HUES48 (cell line): ENCODE data around the gene PRM1.
"Not testable (repeated sequence)": the region's sequence is repeated elsewhere in the genome, so short reads cannot be mapped to it uniquely, and the experiment has no call there.

Experiments
- H3K27ac ChIP-seq: one replicate; pipeline ENCODE4 v1.7.0; 2013; ENCODE audit warnings: low read depth, low read length, inconsistent platforms
- H3K27me3 ChIP-seq: 2 replicates; pipeline ENCODE4 v1.6.1; 2013; ENCODE audit warnings: mild to moderate bottlenecking, low read length; ENCODE audit not compliant: control insufficient read depth, insufficient read depth
- H3K36me3 ChIP-seq: 2 replicates; pipeline ENCODE4 v1.6.1; 2013; ENCODE audit warnings: low read length; ENCODE audit not compliant: control insufficient read depth, insufficient read depth
- H3K4me1 ChIP-seq: 2 replicates; pipeline ENCODE4 v1.6.1; 2013; ENCODE audit warnings: mild to moderate bottlenecking, low read length; ENCODE audit not compliant: control insufficient read depth, insufficient read depth
- H3K4me3 ChIP-seq: 2 replicates; pipeline ENCODE4 v1.5.1; 2013; ENCODE audit warnings: mild to moderate bottlenecking, low read depth, low read length
- H3K9ac ChIP-seq: 2 replicates; pipeline ENCODE4 v1.6.1; 2013; ENCODE audit warnings: mild to moderate bottlenecking, low read depth, low read length, moderate library complexity
- H3K9me3 ChIP-seq: 2 replicates; pipeline ENCODE4 v1.6.1; 2013; ENCODE audit warnings: low read length; ENCODE audit not compliant: control insufficient read depth, insufficient read depth

PRM1 gene

GRCh38 chr16:11292076-11292748, 11.1 kb upstream of the PRM1 start:
- Histone ChIP-seq H3K27ac (no peak overlapping the region), H3K27me3 (no peaks in the 10 kb centered on the region), H3K9me3 (no peaks in the 10 kb centered on the region), H3K4me1 (peaks cover 12% of the 10 kb centered on the region), H3K9ac (no peak overlapping the region), H3K4me3 (no peak overlapping the region), H3K36me3 (no peaks in the 10 kb centered on the region)

GRCh38 chr16:11291091-11291703, 10.1 kb upstream of the PRM1 start:
- Histone ChIP-seq H3K9me3 (no peaks in the 10 kb centered on the region), H3K27ac (peak overlapping the region; percentile 51), H3K4me1 (peaks cover 4% of the 10 kb centered on the region; the same call in 1 of the 2 replicates), H3K36me3 (no peaks in the 10 kb centered on the region), H3K9ac (no peak overlapping the region), H3K4me3 (no peak overlapping the region), H3K27me3 (no peaks in the 10 kb centered on the region)

- Histone ChIP-seq H3K27me3 (no peaks in the 10 kb centered on the region), H3K9me3 (no peaks in the 10 kb centered on the region), H3K4me1 (peaks cover 4% of the 10 kb centered on the region; the same call in 1 of the 2 replicates), H3K9ac (no peak overlapping the region), H3K36me3 (no peaks in the 10 kb centered on the region), H3K4me3 (no peak overlapping the region), H3K27ac (no peak overlapping the region)
These were observed 9.2 kb upstream of the PRM1 start for GRCh38 chr16:11290102-11290893.

GRCh38 chr16:11289696-11290095, 8.6 kb upstream of the PRM1 start:
- H3K36me3 ChIP-seq, H3K27me3 ChIP-seq, H3K4me1 ChIP-seq, H3K9ac ChIP-seq, H3K4me3 ChIP-seq, H3K9me3 ChIP-seq, H3K27ac ChIP-seq: not testable (repeated sequence)

GRCh38 chr16:11289202-11289601, 8.1 kb upstream of the PRM1 start:
- Histone ChIP-seq H3K27me3 (no peaks in the 10 kb centered on the region), H3K4me1 (peaks cover 4% of the 10 kb centered on the region; the same call in 1 of the 2 replicates), H3K9ac (no peak overlapping the region), H3K4me3 (no peak overlapping the region), H3K9me3 (no peaks in the 10 kb centered on the region), H3K27ac (no peak overlapping the region), H3K36me3 (no peaks in the 10 kb centered on the region)

- no peak overlapping the region for H3K9ac ChIP-seq
- H3K9me3 ChIP-seq: no peaks in the 10 kb centered on the region
- no peaks in the 10 kb centered on the region for H3K4me1 ChIP-seq
- no peak overlapping the region for H3K27ac ChIP-seq
- H3K27me3 ChIP-seq: no peaks in the 10 kb centered on the region
- no peaks in the 10 kb centered on the region for H3K36me3 ChIP-seq
- no peak overlapping the region for H3K4me3 ChIP-seq
These were observed 4.7 kb upstream of the PRM1 start for GRCh38 chr16:11285842-11286241.

- Histone ChIP-seq H3K4me1 (no peaks in the 10 kb centered on the region), H3K4me3 (no peak overlapping the region), H3K27ac (no peak overlapping the region), H3K27me3 (no peaks in the 10 kb centered on the region), H3K36me3 (no peaks in the 10 kb centered on the region), H3K9me3 (no peaks in the 10 kb centered on the region), H3K9ac (no peak overlapping the region)
These were observed 2.7 kb upstream of the PRM1 start for GRCh38 chr16:11283820-11284248.

GRCh38 chr16:11278681-11279628, 2.2 kb downstream of the PRM1 start:
- H3K36me3 ChIP-seq: no peaks in the 10 kb centered on the region
- H3K27me3 ChIP-seq: no peaks in the 10 kb centered on the region
- no peaks in the 10 kb centered on the region for H3K4me1 ChIP-seq
- H3K9me3 ChIP-seq: no peaks in the 10 kb centered on the region
- no peak overlapping the region for H3K27ac ChIP-seq
- H3K4me3 ChIP-seq: no peak overlapping the region
- H3K9ac ChIP-seq: no peak overlapping the region

GRCh38 chr16:11277607-11278337, 3.4 kb downstream of the PRM1 start:
- Histone ChIP-seq H3K4me3 (no peak overlapping the region), H3K9me3 (no peaks in the 10 kb centered on the region), H3K27ac (no peak overlapping the region), H3K36me3 (no peaks in the 10 kb centered on the region), H3K4me1 (0 out of 2 replicates have a peak, but pooled peaks cover 3% of the 10 kb centered on the region), H3K9ac (no peak overlapping the region), H3K27me3 (no peaks in the 10 kb centered on the region)
